ENCODE measurements around the gene COX6B2.

DNA sequence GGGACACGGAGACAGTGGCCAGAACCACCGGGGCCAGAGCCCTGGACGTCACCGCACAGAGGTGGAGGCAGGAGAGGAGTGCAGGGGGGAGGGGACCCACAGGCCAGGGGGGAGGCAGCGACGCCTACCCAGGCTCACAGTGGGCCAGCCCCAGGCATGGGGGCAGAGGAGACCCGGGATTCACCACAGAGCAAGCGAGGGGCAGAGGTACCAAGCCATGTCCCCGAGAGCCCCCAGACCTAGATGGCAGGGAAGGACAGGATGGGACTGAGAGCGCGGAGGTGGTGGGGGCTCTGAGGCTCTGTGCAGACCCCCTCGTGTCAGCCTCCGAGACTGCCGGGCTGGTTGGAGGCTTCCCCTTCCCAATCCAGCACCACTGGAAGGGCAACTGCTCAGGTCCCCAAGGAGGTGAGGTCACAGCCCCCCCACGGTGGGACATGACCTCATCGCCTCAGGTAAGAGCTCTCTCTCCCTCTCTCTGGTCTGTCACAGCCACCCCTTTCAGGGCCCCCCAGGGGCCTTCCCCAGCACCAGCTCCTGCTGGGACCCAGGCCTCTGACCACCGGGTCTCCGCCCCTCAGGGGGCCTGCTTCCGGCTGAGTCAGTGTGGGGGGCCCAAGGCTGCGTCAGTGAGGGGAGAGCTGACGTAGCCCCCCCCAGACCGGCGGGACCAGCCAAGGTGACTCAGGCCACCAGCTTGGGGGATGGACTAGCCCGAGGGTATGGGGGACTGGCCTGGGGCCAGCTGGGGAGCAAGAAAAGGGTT is 18.0 kb upstream of the COX6B2 start:
- TF ChIP-seq, protein P1, sequence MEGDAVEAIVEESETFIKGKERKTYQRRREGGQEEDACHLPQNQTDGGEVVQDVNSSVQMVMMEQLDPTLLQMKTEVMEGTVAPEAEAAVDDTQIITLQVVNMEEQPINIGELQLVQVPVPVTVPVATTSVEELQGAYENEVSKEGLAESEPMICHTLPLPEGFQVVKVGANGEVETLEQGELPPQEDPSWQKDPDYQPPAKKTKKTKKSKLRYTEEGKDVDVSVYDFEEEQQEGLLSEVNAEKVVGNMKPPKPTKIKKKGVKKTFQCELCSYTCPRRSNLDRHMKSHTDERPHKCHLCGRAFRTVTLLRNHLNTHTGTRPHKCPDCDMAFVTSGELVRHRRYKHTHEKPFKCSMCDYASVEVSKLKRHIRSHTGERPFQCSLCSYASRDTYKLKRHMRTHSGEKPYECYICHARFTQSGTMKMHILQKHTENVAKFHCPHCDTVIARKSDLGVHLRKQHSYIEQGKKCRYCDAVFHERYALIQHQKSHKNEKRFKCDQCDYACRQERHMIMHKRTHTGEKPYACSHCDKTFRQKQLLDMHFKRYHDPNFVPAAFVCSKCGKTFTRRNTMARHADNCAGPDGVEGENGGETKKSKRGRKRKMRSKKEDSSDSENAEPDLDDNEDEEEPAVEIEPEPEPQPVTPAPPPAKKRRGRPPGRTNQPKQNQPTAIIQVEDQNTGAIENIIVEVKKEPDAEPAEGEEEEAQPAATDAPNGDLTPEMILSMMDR (IDR thresholded peaks at IDR 0.05; ENCODE audit: low read length) = no peak
- no peak for TF ChIP-seq EZH2phosphoT487 (IDR thresholded peaks at IDR 0.05; ENCODE audit: low read length)

Data from MM.1S (cell line).